SK-N-SH (cell line): ENCODE data around the gene PPP1R12B. TPM values are rescaled to one million over a fixed set of nuclear protein-coding genes. Genes with fewer than 3 reads are reported as not detected.

Experiments
- CTCF ChIA-PET: fragments of 300-600, 350-600 bp; formaldehyde crosslinking; extraction: SDS; loops from one replicate; lab custom pipeline; 2021; lab: Yijun Ruan, JAX
- POLR2A ChIA-PET: fragments of 350-600 bp; sonication (Branson Sonifier 250); formaldehyde crosslinking; extraction: SDS; loops from one replicate; lab custom pipeline; 2020; ENCODE audit warnings: antibody characterized with exemption, inconsistent platforms; lab: Yijun Ruan, JAX
- DNase-seq: peaks from one replicate; pipeline ENCODE4 v3.0.0; 2012
- H2AFZ ChIP-seq: fragments of 200-600 bp; sonication (generic); 2 replicates; pipeline ENCODE4 v1.8.1; 2016; ENCODE audit warnings: antibody characterized with exemption, mild to moderate bottlenecking, low read depth
- H3F3A ChIP-seq: fragments of 200-600 bp; sonication (generic); replicated peaks from 2 replicates; pipeline ENCODE3; 2016; ENCODE audit warnings: antibody characterized with exemption, mild to moderate bottlenecking; ENCODE audit not compliant: insufficient read depth
- H3K27ac ChIP-seq, 2 experiments: fragments of 200-500 bp in 1 of 2; fragments of 200-600 bp in 1 of 2; sonication (Bioruptor generic) in 1 of 2; sonication (generic), shearing (Covaris generic) in 1 of 2; 2 replicates each; pipeline versions ENCODE4 v1.5.1 to v1.6.1; 2014 to 2016; ENCODE audit warnings: low read depth in 2 of 2, inconsistent platforms in 1 of 2, low read length in 1 of 2, mild to moderate bottlenecking in 1 of 2, mixed read lengths in 1 of 2
- H3K27me3 ChIP-seq: fragments of 200-600 bp; sonication (generic), shearing (Covaris generic); 2 replicates; pipeline ENCODE4 v1.6.1; 2016; ENCODE audit warnings: mixed run types; ENCODE audit not compliant: insufficient read depth
- H3K36me3 ChIP-seq, 2 experiments: fragments of 200-500 bp in 1 of 2; fragments of 200-600 bp in 1 of 2; sonication (Bioruptor generic) in 1 of 2; sonication (generic) in 1 of 2; replicated peaks in 1 of 2; 2 replicates each; pipeline versions ENCODE3 to v1.5.1; 2014 to 2016; ENCODE audit warnings: low read length in 1 of 2, mild to moderate bottlenecking in 1 of 2; ENCODE audit not compliant: insufficient read depth in 2 of 2, control insufficient read depth in 1 of 2
- H3K4me1 ChIP-seq, 2 experiments: fragments of 200-500 bp in 1 of 2; fragments of 200-600 bp in 1 of 2; sonication (Bioruptor generic) in 1 of 2; sonication (generic), shearing (Covaris generic) in 1 of 2; 2 replicates each; pipeline versions ENCODE4 v1.5.1 to v1.6.1; 2014 to 2016; ENCODE audit warnings: low read depth in 1 of 2, low read length in 1 of 2, mixed run types in 1 of 2; ENCODE audit not compliant: insufficient read depth in 2 of 2, control insufficient read depth in 1 of 2
- H3K4me2 ChIP-seq: fragments of 200-600 bp; sonication (generic), shearing (Covaris generic); 2 replicates; pipeline ENCODE4 v1.6.1; 2017; ENCODE audit warnings: mixed run types
- H3K4me3 ChIP-seq, 2 experiments: fragments of 200-500 bp in 1 of 2; fragments of 200-600 bp in 1 of 2; sonication (Bioruptor generic) in 1 of 2; sonication (generic), shearing (Covaris generic) in 1 of 2; 2 replicates each; pipeline versions ENCODE4 v1.5.1 to v1.8.1; 2014 to 2016; ENCODE audit warnings: low read depth in 2 of 2, inconsistent platforms in 1 of 2, low read length in 1 of 2, mild to moderate bottlenecking in 1 of 2, mixed read lengths in 1 of 2, moderate library complexity in 1 of 2
- H3K79me2 ChIP-seq: fragments of 200-600 bp; sonication (generic); 2 replicates; pipeline ENCODE4 v1.8.1; 2017; ENCODE audit warnings: mild to moderate bottlenecking; ENCODE audit not compliant: insufficient read depth
- H3K9ac ChIP-seq: fragments of 200-600 bp; sonication (generic); 2 replicates; pipeline ENCODE4 v1.6.1; 2017; ENCODE audit warnings: mixed run types
- H3K9me2 ChIP-seq: fragments of 200-600 bp; sonication (generic); 2 replicates; pipeline ENCODE4 v1.6.1; 2017; ENCODE audit warnings: mixed run types
- H3K9me3 ChIP-seq: fragments of 200-600 bp; sonication (generic); 2 replicates; pipeline ENCODE4 v1.6.1; 2017; ENCODE audit warnings: mixed run types, mild to moderate bottlenecking, moderate library complexity
- H4K20me1 ChIP-seq: fragments of 200-600 bp; sonication (generic); 2 replicates; pipeline ENCODE4 v1.6.1; 2017; ENCODE audit warnings: mild to moderate bottlenecking, mixed run types; ENCODE audit not compliant: insufficient read depth
- EZH2phosphoT487 ChIP-seq: fragments of 200-600 bp; sonication (generic); IDR thresholded peaks from 2 replicates; pipeline ENCODE4 v1.6.1; 2017; ENCODE audit warnings: low read depth, mixed run types, mild to moderate bottlenecking, antibody characterized with exemption, moderate library complexity, borderline replicate concordance
- FOXM1 ChIP-seq: IDR thresholded peaks from 2 replicates; pipeline ENCODE4 v1.4.0; 2012; ENCODE audit warnings: low read depth, mild to moderate bottlenecking
- GATA2 ChIP-seq: sonication (generic); formaldehyde crosslinking; IDR thresholded peaks from 2 replicates; pipeline ENCODE4 v1.5.0; 2020; ENCODE audit warnings: mild to moderate bottlenecking, missing genetic modification reagents
- JUND ChIP-seq: IDR thresholded peaks from 2 replicates; pipeline ENCODE4 v1.4.0; 2012
- POLR2AphosphoS5 ChIP-seq: IDR thresholded peaks from 2 replicates; pipeline ENCODE4 v1.6.1; 2012; ENCODE audit warnings: low read depth, low read length
- RFX5 ChIP-seq: IDR thresholded peaks from 2 replicates; pipeline ENCODE4 v1.6.1; 2012; ENCODE audit warnings: mild to moderate bottlenecking, improper control_type of control experiment, low read length
- TAF1 ChIP-seq: IDR thresholded peaks from 2 replicates; pipeline ENCODE4 v1.6.1; 2012; ENCODE audit warnings: low read depth, mild to moderate bottlenecking, low read length, moderate library complexity, borderline replicate concordance
- WGBS: methylation state at CpG from one replicate; pipeline ENCODE4 v1.1.6; 2017; ENCODE audit warnings: low lambda C conversion rate; 5-methylcytosine and 5-hydroxymethylcytosine counted together
- polyA plus RNA-seq, 3 experiments: library from polyadenylated mRNA; depleted of rRNA; stranded (reverse); fragments of >200 nt; gene quantifications; 2 replicates each; pipeline ENCODE4 v1.2.3, GENCODE V29; 2012
- TF ChIP-seq, protein P1 (sequence below): fragments of 200-600 bp; sonication (generic); IDR thresholded peaks from 2 replicates; pipeline ENCODE4 v1.6.1; 2017; ENCODE audit warnings: antibody characterized with exemption, mild to moderate bottlenecking, moderate library complexity
- TF ChIP-seq, protein P2 (sequence below): IDR thresholded peaks from 2 replicates; pipeline ENCODE4; 2012
- TF ChIP-seq, protein P3 (sequence below): IDR thresholded peaks from 2 replicates; pipeline ENCODE4 v1.4.0; 2012; ENCODE audit warnings: low read depth, borderline replicate concordance

PPP1R12B gene
- polyA plus RNA-seq, 1 of the 3 experiments (the other 2 are of a cell fraction) = 2.8 TPM

DNA sequence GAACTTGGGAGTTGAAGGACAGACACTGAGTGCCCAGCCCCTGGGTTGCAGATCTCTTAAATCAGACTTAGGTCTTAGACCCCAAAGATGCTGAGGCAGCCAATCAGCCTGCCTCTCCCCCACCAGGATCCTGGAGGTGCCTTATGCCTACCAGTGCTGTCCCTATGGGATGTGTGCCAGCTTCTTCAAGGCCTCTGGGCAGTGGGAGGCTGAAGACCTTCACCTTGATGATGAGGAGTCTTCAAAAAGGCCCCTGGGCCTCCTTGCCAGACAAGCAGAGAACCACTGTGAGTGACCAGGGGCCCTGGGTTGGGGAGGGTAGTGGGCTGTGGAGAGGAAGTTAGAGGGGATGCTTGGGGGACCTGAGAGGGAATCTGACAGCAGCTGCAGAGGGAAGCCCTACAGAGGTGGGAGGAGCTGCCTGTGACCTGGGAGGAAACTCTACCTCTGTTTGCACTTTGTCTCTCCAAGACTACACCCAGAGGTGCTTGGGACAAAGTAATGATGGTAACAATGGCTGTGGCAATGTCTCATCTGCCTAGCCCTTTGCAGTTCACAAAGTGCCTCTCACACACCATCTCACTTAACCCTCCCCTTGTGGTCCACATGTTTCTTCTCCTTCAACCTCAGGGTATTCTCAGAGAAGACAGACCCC, 38.3 kb upstream of the PPP1R12B start:
- H3K79me2 ChIP-seq = no peaks in the 10 kb centered on the region
- H3K27me3 ChIP-seq = no peaks in the 10 kb centered on the region
- H3K4me2 ChIP-seq = no peak overlapping the region
- H3K4me3 ChIP-seq = no peak overlapping the region
- no peaks in the 10 kb centered on the region for H3K9me3 ChIP-seq
- H3K9ac ChIP-seq = no peak overlapping the region
- TF ChIP-seq, protein P1, sequence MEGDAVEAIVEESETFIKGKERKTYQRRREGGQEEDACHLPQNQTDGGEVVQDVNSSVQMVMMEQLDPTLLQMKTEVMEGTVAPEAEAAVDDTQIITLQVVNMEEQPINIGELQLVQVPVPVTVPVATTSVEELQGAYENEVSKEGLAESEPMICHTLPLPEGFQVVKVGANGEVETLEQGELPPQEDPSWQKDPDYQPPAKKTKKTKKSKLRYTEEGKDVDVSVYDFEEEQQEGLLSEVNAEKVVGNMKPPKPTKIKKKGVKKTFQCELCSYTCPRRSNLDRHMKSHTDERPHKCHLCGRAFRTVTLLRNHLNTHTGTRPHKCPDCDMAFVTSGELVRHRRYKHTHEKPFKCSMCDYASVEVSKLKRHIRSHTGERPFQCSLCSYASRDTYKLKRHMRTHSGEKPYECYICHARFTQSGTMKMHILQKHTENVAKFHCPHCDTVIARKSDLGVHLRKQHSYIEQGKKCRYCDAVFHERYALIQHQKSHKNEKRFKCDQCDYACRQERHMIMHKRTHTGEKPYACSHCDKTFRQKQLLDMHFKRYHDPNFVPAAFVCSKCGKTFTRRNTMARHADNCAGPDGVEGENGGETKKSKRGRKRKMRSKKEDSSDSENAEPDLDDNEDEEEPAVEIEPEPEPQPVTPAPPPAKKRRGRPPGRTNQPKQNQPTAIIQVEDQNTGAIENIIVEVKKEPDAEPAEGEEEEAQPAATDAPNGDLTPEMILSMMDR = no peak
- no peak for TF ChIP-seq EZH2phosphoT487
- TF ChIP-seq, protein P2, sequence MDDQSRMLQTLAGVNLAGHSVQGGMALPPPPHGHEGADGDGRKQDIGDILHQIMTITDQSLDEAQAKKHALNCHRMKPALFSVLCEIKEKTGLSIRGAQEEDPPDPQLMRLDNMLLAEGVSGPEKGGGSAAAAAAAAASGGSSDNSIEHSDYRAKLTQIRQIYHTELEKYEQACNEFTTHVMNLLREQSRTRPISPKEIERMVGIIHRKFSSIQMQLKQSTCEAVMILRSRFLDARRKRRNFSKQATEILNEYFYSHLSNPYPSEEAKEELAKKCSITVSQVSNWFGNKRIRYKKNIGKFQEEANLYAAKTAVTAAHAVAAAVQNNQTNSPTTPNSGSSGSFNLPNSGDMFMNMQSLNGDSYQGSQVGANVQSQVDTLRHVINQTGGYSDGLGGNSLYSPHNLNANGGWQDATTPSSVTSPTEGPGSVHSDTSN = no peak
- peaks cover 9 to 36% of the 10 kb centered on the region in 2 experiments; a peak in 2 of 4 replicates for H3K4me1 ChIP-seq
- ChIA-PET CTCF (interaction anchor here (0.8 to 8.3 kb wide), 5 partner anchors 96 to 125 kb away, joined by 3 to 73 read pairs (median 5); partner anchors contain the start of gene LGR6), POLR2A (interaction anchor here (0.5 kb wide), 1 partner anchor 41 kb away, joined by 3 read pairs; no protein-coding TSS in a partner anchor)
- H3K9me2 ChIP-seq = no peaks in the 10 kb centered on the region
- no peaks in the 10 kb centered on the region for H3F3A ChIP-seq
- no peak overlapping the region for H3K27ac ChIP-seq
- DNase-seq = no peak
- H3K36me3 ChIP-seq = no peaks in the 10 kb centered on the region
- H4K20me1 ChIP-seq = no peaks in the 10 kb centered on the region
- H2AFZ ChIP-seq = no peak overlapping the region

DNA sequence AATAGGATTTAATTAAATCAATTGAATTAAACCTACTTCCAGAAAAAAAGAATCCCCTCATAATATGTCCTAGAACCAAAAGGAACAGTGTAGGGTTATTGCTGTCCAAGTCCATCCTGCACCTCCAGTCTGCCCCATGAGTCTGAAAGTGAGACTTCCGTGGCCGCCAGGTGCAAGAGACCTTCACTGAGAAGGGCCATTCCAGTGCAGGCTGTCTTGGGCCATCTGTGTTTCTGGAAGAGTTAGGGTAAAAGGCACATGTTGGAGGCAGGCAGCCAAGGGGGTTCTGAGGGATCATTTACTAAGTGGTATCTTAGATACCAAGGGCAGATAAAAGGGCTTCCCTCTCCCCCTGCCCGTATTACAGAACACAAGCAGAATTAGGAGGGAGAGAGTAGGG, 37.8 kb upstream of the PPP1R12B start:
- Histone ChIP-seq H3K4me3 (no peak overlapping the region), H3K9me3 (no peaks in the 10 kb centered on the region), H3K4me1 (peaks cover 9 to 33% of the 10 kb centered on the region in 2 experiments; a peak in 2 of 4 replicates), H3K36me3 (no peaks in the 10 kb centered on the region), H3K9me2 (no peaks in the 10 kb centered on the region), H3K27me3 (no peaks in the 10 kb centered on the region), H2AFZ (no peak overlapping the region), H3K79me2 (no peaks in the 10 kb centered on the region), H3K27ac (no peak overlapping the region), H3F3A (no peaks in the 10 kb centered on the region), H3K9ac (no peak overlapping the region), H4K20me1 (no peaks in the 10 kb centered on the region), H3K4me2 (no peak overlapping the region)
- WGBS = 98% methylated on average over 3 of the region's 3 CpGs
- ChIA-PET CTCF (interaction anchor here (8.3 kb wide), 1 partner anchor 121 kb away, joined by 56 read pairs; no protein-coding TSS in a partner anchor), POLR2A (interaction anchor here (0.5 kb wide), 1 partner anchor 40 kb away, joined by 3 read pairs; no protein-coding TSS in a partner anchor)
- DNase-seq = no peak
- TF ChIP-seq JUND (no peak), POLR2AphosphoS5 (no peak), GATA2 (CRISPR knock-in tag) (no peak), FOXM1 (no peak), TAF1 (no peak), RFX5 (no peak)
- TF ChIP-seq, protein P3, sequence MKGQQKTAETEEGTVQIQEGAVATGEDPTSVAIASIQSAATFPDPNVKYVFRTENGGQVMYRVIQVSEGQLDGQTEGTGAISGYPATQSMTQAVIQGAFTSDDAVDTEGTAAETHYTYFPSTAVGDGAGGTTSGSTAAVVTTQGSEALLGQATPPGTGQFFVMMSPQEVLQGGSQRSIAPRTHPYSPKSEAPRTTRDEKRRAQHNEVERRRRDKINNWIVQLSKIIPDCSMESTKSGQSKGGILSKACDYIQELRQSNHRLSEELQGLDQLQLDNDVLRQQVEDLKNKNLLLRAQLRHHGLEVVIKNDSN = no peak
